Osteocyte (in vitro differentiated cells): ENCODE data around the gene IL16. TPM values are rescaled to one million over a fixed set of nuclear protein-coding genes. Genes with fewer than 3 reads are reported as not detected.

ENCODE experiments used
- DNase-seq: peaks from one replicate; pipeline ENCODE4 v3.0.0; 2021; ENCODE audit warnings: mixed read lengths; ENCODE audit not compliant: unreplicated experiment; ENCODE audit errors: extremely low spot score
- H3K27ac Mint-ChIP-seq: one replicate; pipeline ENCODE4 v1.8.0; 2021; ENCODE audit warnings: mild to moderate bottlenecking, mixed read lengths; ENCODE audit not compliant: unreplicated experiment
- H3K27me3 Mint-ChIP-seq: one replicate; pipeline ENCODE4 v1.8.0; 2021; ENCODE audit warnings: mixed read lengths; ENCODE audit not compliant: unreplicated experiment
- H3K36me3 Mint-ChIP-seq: one replicate; pipeline ENCODE4 v1.8.0; 2021; ENCODE audit warnings: mixed read lengths; ENCODE audit not compliant: unreplicated experiment
- H3K4me1 Mint-ChIP-seq: one replicate; pipeline ENCODE4 v1.8.0; 2021; ENCODE audit warnings: mixed read lengths; ENCODE audit not compliant: unreplicated experiment
- H3K4me3 Mint-ChIP-seq: one replicate; pipeline ENCODE4 v1.8.0; 2021; ENCODE audit warnings: mild to moderate bottlenecking, moderate library complexity, mixed read lengths; ENCODE audit not compliant: unreplicated experiment
- H3K9me3 Mint-ChIP-seq: one replicate; pipeline ENCODE4 v1.8.0; 2021; ENCODE audit warnings: mixed read lengths; ENCODE audit not compliant: unreplicated experiment
- total RNA-seq: library from RNA; stranded (reverse); gene quantifications from 2 replicates; pipeline ENCODE4 v1.2.1, GENCODE V29; 2021
- TF ChIP-seq, protein P1 (sequence below): fragments of 200-600 bp; sonication (generic); IDR thresholded peaks from 2 replicates; pipeline ENCODE4 v1.5.0; 2021; ENCODE audit warnings: antibody characterized with exemption, mild to moderate bottlenecking, moderate library complexity

IL16 gene
- total RNA-seq, 1 donor from 2014 or later, result not detected

- DNase-seq, result no peak
- no peak overlapping the region for H3K27ac Mint-ChIP-seq
- peaks cover 11% of the 10 kb centered on the region for H3K4me1 Mint-ChIP-seq
- no peaks in the 10 kb centered on the region for H3K36me3 Mint-ChIP-seq
- TF ChIP-seq, protein P1, sequence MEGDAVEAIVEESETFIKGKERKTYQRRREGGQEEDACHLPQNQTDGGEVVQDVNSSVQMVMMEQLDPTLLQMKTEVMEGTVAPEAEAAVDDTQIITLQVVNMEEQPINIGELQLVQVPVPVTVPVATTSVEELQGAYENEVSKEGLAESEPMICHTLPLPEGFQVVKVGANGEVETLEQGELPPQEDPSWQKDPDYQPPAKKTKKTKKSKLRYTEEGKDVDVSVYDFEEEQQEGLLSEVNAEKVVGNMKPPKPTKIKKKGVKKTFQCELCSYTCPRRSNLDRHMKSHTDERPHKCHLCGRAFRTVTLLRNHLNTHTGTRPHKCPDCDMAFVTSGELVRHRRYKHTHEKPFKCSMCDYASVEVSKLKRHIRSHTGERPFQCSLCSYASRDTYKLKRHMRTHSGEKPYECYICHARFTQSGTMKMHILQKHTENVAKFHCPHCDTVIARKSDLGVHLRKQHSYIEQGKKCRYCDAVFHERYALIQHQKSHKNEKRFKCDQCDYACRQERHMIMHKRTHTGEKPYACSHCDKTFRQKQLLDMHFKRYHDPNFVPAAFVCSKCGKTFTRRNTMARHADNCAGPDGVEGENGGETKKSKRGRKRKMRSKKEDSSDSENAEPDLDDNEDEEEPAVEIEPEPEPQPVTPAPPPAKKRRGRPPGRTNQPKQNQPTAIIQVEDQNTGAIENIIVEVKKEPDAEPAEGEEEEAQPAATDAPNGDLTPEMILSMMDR, result no peak
- no peaks in the 10 kb centered on the region for H3K9me3 Mint-ChIP-seq
- H3K27me3 Mint-ChIP-seq, result no peaks in the 10 kb centered on the region
- no peak overlapping the region for H3K4me3 Mint-ChIP-seq
Measured at GRCh38 chr15:81316267-81316666, 119.6 kb downstream of the IL16 start.

- TF ChIP-seq, protein P1, result no peak
- no peak overlapping the region for H3K4me3 Mint-ChIP-seq
- H3K27ac Mint-ChIP-seq, result no peak overlapping the region
- no peaks in the 10 kb centered on the region for H3K9me3 Mint-ChIP-seq
- H3K36me3 Mint-ChIP-seq, result no peaks in the 10 kb centered on the region
- no peaks in the 10 kb centered on the region for H3K27me3 Mint-ChIP-seq
- H3K4me1 Mint-ChIP-seq, result peaks cover 9% of the 10 kb centered on the region
- no peak for DNase-seq
Measured at GRCh38 chr15:81317642-81318017, 121.0 kb downstream of the IL16 start.

DNA sequence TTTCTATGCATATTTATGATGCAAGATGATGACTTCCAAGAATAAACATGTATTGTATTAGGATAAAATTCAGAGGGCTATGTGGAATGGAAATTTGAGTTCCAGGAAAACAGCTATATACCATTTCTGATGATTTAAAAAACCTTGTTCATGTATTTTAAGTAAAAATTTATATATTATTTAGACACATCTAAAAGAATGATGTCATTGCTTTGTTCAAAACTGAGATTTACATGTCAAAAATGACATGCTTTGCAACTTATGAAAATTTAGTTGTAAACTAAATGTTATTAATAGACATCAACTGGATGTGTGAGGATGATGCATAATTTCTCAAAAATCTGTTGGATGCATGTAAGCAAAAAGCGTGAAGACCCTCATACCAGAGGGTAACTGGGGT is 125.0 kb downstream of the IL16 start:
- Mint-ChIP-seq H3K4me1 (peaks cover 10% of the 10 kb centered on the region), H3K36me3 (no peaks in the 10 kb centered on the region), H3K27me3 (peaks cover 6% of the 10 kb centered on the region), H3K9me3 (no peaks in the 10 kb centered on the region), H3K4me3 (no peak overlapping the region), H3K27ac (no peak overlapping the region)
- DNase-seq, result no peak
- TF ChIP-seq, protein P1, result no peak

DNA sequence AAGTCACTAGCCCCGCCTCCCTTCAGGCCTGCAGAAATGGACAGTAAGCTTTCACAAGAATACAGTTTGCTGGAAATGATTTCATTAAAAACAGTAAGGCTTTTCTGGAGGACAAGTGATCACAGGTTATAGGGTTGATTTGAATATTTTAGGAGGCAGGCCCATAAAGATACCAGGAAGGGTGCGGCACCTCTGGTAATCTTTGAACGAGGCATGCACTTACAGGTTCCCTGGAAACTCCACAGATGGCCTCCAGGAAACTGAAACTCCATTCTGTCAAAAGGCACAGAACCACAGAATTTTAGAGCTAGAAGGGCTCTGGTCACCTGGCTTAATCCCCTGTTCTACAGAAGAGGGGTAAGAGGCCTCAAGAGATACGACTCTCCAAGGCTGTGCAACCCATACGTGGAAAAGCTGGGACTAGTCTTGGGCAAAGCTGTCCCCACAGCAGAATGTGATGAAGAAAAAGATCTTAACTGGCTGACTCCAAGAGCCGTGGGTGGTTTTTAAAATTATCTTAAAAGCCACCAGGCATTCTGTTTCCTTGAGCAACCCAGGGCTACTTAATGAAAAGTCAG is 126.1 kb downstream of the IL16 start:
- no peak for DNase-seq
- TF ChIP-seq, protein P1, result no peak
- no peak overlapping the region for H3K4me3 Mint-ChIP-seq
- H3K36me3 Mint-ChIP-seq, result no peaks in the 10 kb centered on the region
- H3K4me1 Mint-ChIP-seq, result peaks cover 18% of the 10 kb centered on the region
- H3K27ac Mint-ChIP-seq, result no peak overlapping the region
- H3K27me3 Mint-ChIP-seq, result peaks cover 6% of the 10 kb centered on the region
- H3K9me3 Mint-ChIP-seq, result no peaks in the 10 kb centered on the region

GRCh38 chr15:81323559-81323943 is 126.9 kb downstream of the IL16 start:
- H3K4me1 Mint-ChIP-seq, result peaks cover 21% of the 10 kb centered on the region
- H3K4me3 Mint-ChIP-seq, result peak overlapping the region; percentile 81
- TF ChIP-seq, protein P1, result no peak
- DNase-seq, result no peak
- H3K9me3 Mint-ChIP-seq, result no peaks in the 10 kb centered on the region
- H3K36me3 Mint-ChIP-seq, result no peaks in the 10 kb centered on the region
- H3K27ac Mint-ChIP-seq, result no peak overlapping the region
- peaks cover 6% of the 10 kb centered on the region for H3K27me3 Mint-ChIP-seq
